ENCODE results near the gene TLCD2. TPM values are rescaled to one million over a fixed set of nuclear protein-coding genes. Genes with fewer than 3 reads are reported as not detected.

TLCD2 gene
- total RNA-seq, 6 experiments from 2014 or later = 2.5 to 17.7 (median 3.7) TPM

DNA sequence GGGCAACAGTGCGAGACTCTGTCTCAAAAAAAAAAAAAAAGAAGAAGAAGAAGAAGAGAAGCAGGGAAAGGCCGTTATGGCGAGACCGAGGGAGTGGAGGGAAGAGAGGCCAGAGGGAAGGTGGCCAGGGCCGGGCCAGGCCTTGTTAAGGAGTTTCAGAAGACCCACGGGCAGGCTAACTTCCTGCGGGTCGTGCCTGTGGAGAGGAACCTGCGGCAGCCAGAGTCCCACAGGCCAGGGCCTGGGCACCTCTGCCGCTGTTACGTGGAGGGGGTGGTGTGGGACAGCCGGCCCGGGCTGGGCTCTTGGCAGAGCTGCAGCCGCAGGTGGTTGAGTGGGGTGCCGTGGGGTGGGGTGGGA lies 19.8 kb upstream of the TLCD2 start:
- intact Hi-C loops (cut with DNase I) = loop anchor here (5.0 kb wide), 2 partner anchors 42 to 52 kb away; no protein-coding TSS in a partner anchor
- Histone ChIP-seq H3K27ac (peak overlapping the region; percentile 24 to 57 (median 31)), H3K4me3 (no peak overlapping the region), H3K4me1 (peaks cover 0 to 25% (median 8%) of the 10 kb centered on the region in 4 donors), H3K27me3 (no peaks in the 10 kb centered on the region), H3K36me3 (peaks cover 0 to 17% (median 2%) of the 10 kb centered on the region in 4 donors), H3K9me3 (no peaks in the 10 kb centered on the region)
- 49% methylated on average over 8 of the region's 15 CpGs for WGBS (ENCODE audit: insufficient coverage, low coverage, low lambda C conversion rate, missing lambda C conversion rate)
- no peak for DNase-seq
- ATAC-seq = peak; percentile 2 to 17 (median 5)
- TF ChIP-seq POLR2A (IDR thresholded peaks at IDR 0.05) = no peak
- TF ChIP-seq CTCF (IDR thresholded peaks at IDR 0.05) = no peak

GRCh38 chr17:1727876-1728630 lies 17.9 kb upstream of the TLCD2 start:
- no peaks in the 10 kb centered on the region for H3K27me3 ChIP-seq
- DNase-seq (peak in 1 of 3 donors; percentile 21), ATAC-seq (no peak)
- 69% methylated on average over 11 of the region's 28 CpGs for WGBS (ENCODE audit: insufficient coverage, low coverage, low lambda C conversion rate, missing lambda C conversion rate)
- peaks cover 0 to 6% (median 2%) of the 10 kb centered on the region in 4 donors for H3K36me3 ChIP-seq
- intact Hi-C loops (cut with DNase I) = loop anchor here (5.0 kb wide), 2 partner anchors 44 to 54 kb away; no protein-coding TSS in a partner anchor
- TF ChIP-seq CTCF (IDR thresholded peaks at IDR 0.05) (no peak), POLR2A (IDR thresholded peaks at IDR 0.05) (no peak)
- H3K9me3 ChIP-seq = no peaks in the 10 kb centered on the region
- peaks cover 0 to 33% (median 14%) of the 10 kb centered on the region in 4 donors for H3K4me1 ChIP-seq
- no peak overlapping the region for H3K4me3 ChIP-seq
- no peak overlapping the region for H3K27ac ChIP-seq

- intact Hi-C loops (cut with DNase I) = loop anchor here (5.0 kb wide), 2 partner anchors 45 to 55 kb away; no protein-coding TSS in a partner anchor
- DNase-seq (no peak), ATAC-seq (peak in 1 of 4 donors; percentile 13)
- TF ChIP-seq CTCF (IDR thresholded peaks at IDR 0.05) (no peak), POLR2A (IDR thresholded peaks at IDR 0.05) (no peak)
- Histone ChIP-seq H3K27ac (no peak overlapping the region), H3K4me1 (peaks cover 0 to 33% (median 14%) of the 10 kb centered on the region in 4 donors), H3K4me3 (no peak overlapping the region), H3K36me3 (peaks cover 0 to 5% (median 2%) of the 10 kb centered on the region in 4 donors), H3K27me3 (no peaks in the 10 kb centered on the region), H3K9me3 (no peaks in the 10 kb centered on the region)
- WGBS (ENCODE audit: insufficient coverage, low coverage, low lambda C conversion rate, missing lambda C conversion rate) = 60% methylated on average over 1 of the region's 21 CpGs
Measured at GRCh38 chr17:1727258-1727789, 17.1 kb upstream of the TLCD2 start.

- no peak for TF ChIP-seq CTCF (IDR thresholded peaks at IDR 0.05)
- no peak for TF ChIP-seq POLR2A (IDR thresholded peaks at IDR 0.05)
- no peak overlapping the region for H3K27ac ChIP-seq
- no peak for DNase-seq
- ATAC-seq = no peak
- H3K36me3 ChIP-seq = peaks cover 0 to 5% (median under 1%) of the 10 kb centered on the region in 4 donors
- H3K4me1 ChIP-seq = peaks cover 0 to 33% (median 14%) of the 10 kb centered on the region in 4 donors
- no peaks in the 10 kb centered on the region for H3K27me3 ChIP-seq
- 25% methylated on average over 6 of the region's 18 CpGs for WGBS (ENCODE audit: insufficient coverage, low coverage, low lambda C conversion rate, missing lambda C conversion rate)
- intact Hi-C loops (cut with DNase I) = loop anchor here (5.0 kb wide), 2 partner anchors 46 to 56 kb away; no protein-coding TSS in a partner anchor
- H3K4me3 ChIP-seq = no peak overlapping the region
- no peaks in the 10 kb centered on the region for H3K9me3 ChIP-seq
Measured at GRCh38 chr17:1726626-1727257, 16.6 kb upstream of the TLCD2 start.
